Measurements from ENCODE around the gene GUCY2C. TPM values are rescaled to one million over a fixed set of nuclear protein-coding genes. Genes with fewer than 3 reads are reported as not detected.

GUCY2C gene
- total RNA-seq, 1 donor from 2014 or later, result 1.2 TPM

- DNase-seq (ENCODE audit: low spot score, unreplicated experiment), result no peak
- no peaks in the 10 kb centered on the region for H3K36me3 Mint-ChIP-seq (ENCODE audit: insufficient read depth)
- H3K4me1 Mint-ChIP-seq (ENCODE audit: low read depth), result peaks cover 1% of the 10 kb centered on the region
- TF ChIP-seq CTCF (IDR thresholded peaks at IDR 0.05; ENCODE audit: unreplicated experiment), result no peak
- no peaks in the 10 kb centered on the region for H3K9me3 Mint-ChIP-seq (ENCODE audit: low read depth)
- peaks cover under 1% of the 10 kb centered on the region for H3K27me3 Mint-ChIP-seq
- H3K4me3 Mint-ChIP-seq (ENCODE audit: low read depth), result no peak overlapping the region
- H3K27ac Mint-ChIP-seq, result no peak overlapping the region
Observed at GRCh38 chr12:14575585-14575984, 120.8 kb downstream of the GUCY2C start.

- peaks cover 4% of the 10 kb centered on the region for H3K4me1 Mint-ChIP-seq (ENCODE audit: low read depth)
- no peak for DNase-seq (ENCODE audit: low spot score, unreplicated experiment)
- H3K9me3 Mint-ChIP-seq (ENCODE audit: low read depth), result no peaks in the 10 kb centered on the region
- H3K36me3 Mint-ChIP-seq (ENCODE audit: insufficient read depth), result no peaks in the 10 kb centered on the region
- H3K4me3 Mint-ChIP-seq (ENCODE audit: low read depth), result no peak overlapping the region
- peaks cover 2% of the 10 kb centered on the region for H3K27me3 Mint-ChIP-seq
- H3K27ac Mint-ChIP-seq, result no peak overlapping the region
- no peak for TF ChIP-seq CTCF (IDR thresholded peaks at IDR 0.05; ENCODE audit: unreplicated experiment)
Observed at GRCh38 chr12:14573118-14573517, 123.3 kb downstream of the GUCY2C start.

GRCh38 chr12:14572401-14572800 lies 124.0 kb downstream of the GUCY2C start:
- peaks cover 7% of the 10 kb centered on the region for H3K4me1 Mint-ChIP-seq (ENCODE audit: low read depth)
- H3K4me3 Mint-ChIP-seq (ENCODE audit: low read depth), result no peak overlapping the region
- peaks cover 2% of the 10 kb centered on the region for H3K27me3 Mint-ChIP-seq
- no peaks in the 10 kb centered on the region for H3K36me3 Mint-ChIP-seq (ENCODE audit: insufficient read depth)
- no peaks in the 10 kb centered on the region for H3K9me3 Mint-ChIP-seq (ENCODE audit: low read depth)
- H3K27ac Mint-ChIP-seq, result no peak overlapping the region
- peak; percentile 20 for TF ChIP-seq CTCF (IDR thresholded peaks at IDR 0.05; ENCODE audit: unreplicated experiment)
- no peak for DNase-seq (ENCODE audit: low spot score, unreplicated experiment)

- Mint-ChIP-seq H3K9me3 (ENCODE audit: low read depth) (no peaks in the 10 kb centered on the region), H3K36me3 (ENCODE audit: insufficient read depth) (no peaks in the 10 kb centered on the region), H3K27me3 (peaks cover 2% of the 10 kb centered on the region), H3K4me3 (ENCODE audit: low read depth) (no peak overlapping the region), H3K4me1 (ENCODE audit: low read depth) (peaks cover 7% of the 10 kb centered on the region), H3K27ac (no peak overlapping the region)
- no peak for DNase-seq (ENCODE audit: low spot score, unreplicated experiment)
- no peak for TF ChIP-seq CTCF (IDR thresholded peaks at IDR 0.05; ENCODE audit: unreplicated experiment)
Observed at GRCh38 chr12:14571779-14572178, 124.6 kb downstream of the GUCY2C start.

- Mint-ChIP-seq H3K36me3 (ENCODE audit: insufficient read depth) (peaks cover 1% of the 10 kb centered on the region), H3K27me3 (peaks cover 6% of the 10 kb centered on the region), H3K27ac (no peak overlapping the region), H3K4me3 (ENCODE audit: low read depth) (no peak overlapping the region), H3K9me3 (ENCODE audit: low read depth) (no peaks in the 10 kb centered on the region), H3K4me1 (ENCODE audit: low read depth) (peaks cover 10% of the 10 kb centered on the region)
- no peak for TF ChIP-seq CTCF (IDR thresholded peaks at IDR 0.05; ENCODE audit: unreplicated experiment)
- no peak for DNase-seq (ENCODE audit: low spot score, unreplicated experiment)
Observed at GRCh38 chr12:14570231-14570630, 126.2 kb downstream of the GUCY2C start.

All from progenitor cell of endocrine pancreas (in vitro differentiated cells).